Subcutaneous adipose tissue (tissue), 4 donors: ENCODE data around the gene NIPA2. TPM values are rescaled to one million over a fixed set of nuclear protein-coding genes. Genes with fewer than 3 reads are reported as not detected.

Source experiments
- total RNA-seq, 4 donors: library from RNA; depleted of rRNA; stranded (reverse); fragments of >200 nt; gene quantifications; one replicate each; pipeline ENCODE4 v1.1.0, GENCODE V29; 2016
- TF ChIP-seq, protein P1 (sequence below): fragments of 450-650 bp; IDR thresholded peaks from one replicate; pipeline ENCODE4 v1.5.1; 2016; ENCODE audit warnings: low read depth, mild to moderate bottlenecking, control low read depth, antibody characterized with exemption, moderate library complexity

The NIPA2 gene
- total RNA-seq: 10 to 100 TPM; 38.8 to 55.4 (median 40.5) TPM

DNA sequence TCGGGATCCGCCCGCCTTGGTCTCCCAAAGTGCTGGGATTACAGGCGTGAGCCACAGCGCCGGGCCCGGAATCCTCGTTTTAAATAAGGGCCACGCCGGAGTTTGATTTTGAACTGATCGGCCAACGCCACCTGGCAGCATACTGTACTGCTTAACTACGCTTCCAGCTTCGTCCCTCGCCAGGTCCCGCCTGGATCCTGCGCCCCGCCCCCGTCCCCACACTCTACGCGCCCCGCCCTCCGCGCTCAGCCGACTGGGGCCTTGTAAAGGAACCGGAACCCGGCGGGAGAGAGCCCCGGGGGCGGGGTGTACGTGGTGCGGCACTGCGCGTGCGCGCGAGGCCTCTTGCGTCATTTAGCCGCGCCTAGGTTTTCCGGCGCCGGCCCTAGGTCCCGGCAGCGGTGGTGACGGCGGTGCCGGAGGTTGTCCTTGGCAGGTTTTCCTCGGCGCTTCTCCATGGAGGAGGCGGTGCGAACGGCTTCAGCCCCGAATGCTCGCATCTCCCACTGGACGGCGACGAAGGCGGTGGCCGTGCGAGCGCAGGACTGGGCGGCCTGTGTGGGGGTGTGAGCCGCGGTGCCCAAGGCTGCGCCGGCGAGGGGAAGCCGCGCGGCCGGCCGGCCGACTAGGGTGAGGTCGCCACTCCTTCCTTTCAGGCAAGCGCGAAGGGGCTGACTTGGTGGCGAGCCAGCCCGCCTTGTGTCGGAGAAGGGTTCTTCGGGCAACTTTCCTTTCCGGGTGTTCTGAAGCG lies at the start of gene NIPA2:
Gene NIPA2, plus strand, starts transcription at position 375 of the 751 bp plus-strand sequence. CDS start 13,066 bp downstream, outside the sequence.
- TF ChIP-seq, protein P1, sequence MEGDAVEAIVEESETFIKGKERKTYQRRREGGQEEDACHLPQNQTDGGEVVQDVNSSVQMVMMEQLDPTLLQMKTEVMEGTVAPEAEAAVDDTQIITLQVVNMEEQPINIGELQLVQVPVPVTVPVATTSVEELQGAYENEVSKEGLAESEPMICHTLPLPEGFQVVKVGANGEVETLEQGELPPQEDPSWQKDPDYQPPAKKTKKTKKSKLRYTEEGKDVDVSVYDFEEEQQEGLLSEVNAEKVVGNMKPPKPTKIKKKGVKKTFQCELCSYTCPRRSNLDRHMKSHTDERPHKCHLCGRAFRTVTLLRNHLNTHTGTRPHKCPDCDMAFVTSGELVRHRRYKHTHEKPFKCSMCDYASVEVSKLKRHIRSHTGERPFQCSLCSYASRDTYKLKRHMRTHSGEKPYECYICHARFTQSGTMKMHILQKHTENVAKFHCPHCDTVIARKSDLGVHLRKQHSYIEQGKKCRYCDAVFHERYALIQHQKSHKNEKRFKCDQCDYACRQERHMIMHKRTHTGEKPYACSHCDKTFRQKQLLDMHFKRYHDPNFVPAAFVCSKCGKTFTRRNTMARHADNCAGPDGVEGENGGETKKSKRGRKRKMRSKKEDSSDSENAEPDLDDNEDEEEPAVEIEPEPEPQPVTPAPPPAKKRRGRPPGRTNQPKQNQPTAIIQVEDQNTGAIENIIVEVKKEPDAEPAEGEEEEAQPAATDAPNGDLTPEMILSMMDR: no peak

DNA sequence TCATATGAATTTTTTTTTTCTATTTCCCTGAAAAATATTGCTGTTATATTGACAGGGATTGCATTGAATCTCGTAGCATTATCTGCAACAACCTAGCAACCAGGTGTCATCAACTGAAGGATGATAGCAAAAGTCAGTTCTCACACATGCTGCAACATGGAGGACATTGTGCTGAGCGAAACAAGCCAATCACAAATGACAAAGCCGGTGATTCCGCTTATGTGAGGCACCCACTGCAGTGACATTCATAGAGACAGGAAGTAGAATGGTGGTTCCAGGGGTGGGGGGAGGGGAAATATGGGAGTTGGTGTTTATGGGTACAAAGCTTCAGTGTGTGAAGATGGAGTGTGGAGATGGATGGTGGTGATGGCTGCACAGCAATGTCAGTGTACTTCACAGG lies 44.4 kb upstream of the NIPA2 start:
- TF ChIP-seq, protein P1: no peak

DNA sequence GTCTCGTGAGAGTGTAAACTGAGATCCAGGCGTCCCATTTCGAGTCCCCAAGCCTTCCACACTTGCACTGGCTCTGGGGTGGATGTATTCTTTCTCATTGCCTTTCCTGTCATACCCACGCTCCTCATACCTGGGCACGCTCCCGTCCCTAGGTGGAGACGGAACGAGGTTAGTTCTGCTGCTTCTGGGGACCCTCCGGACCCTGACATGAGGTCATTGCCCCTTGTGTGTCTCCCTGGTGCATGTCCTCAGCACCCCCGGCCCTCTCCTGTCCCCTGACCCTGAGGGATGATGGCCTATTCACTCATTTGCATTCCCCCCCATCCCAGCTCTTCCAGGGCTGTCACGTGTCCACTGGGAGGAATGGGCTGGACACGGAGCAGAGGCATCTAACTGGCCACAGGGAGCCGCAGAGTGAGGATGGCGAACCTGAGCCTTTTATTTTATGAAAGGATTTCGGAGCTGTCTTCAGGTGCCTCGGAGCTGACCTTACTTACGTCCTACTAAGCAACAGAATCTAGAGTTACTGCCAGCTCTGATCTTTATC lies 43.8 kb upstream of the NIPA2 start:
- TF ChIP-seq, protein P1: no peak

DNA sequence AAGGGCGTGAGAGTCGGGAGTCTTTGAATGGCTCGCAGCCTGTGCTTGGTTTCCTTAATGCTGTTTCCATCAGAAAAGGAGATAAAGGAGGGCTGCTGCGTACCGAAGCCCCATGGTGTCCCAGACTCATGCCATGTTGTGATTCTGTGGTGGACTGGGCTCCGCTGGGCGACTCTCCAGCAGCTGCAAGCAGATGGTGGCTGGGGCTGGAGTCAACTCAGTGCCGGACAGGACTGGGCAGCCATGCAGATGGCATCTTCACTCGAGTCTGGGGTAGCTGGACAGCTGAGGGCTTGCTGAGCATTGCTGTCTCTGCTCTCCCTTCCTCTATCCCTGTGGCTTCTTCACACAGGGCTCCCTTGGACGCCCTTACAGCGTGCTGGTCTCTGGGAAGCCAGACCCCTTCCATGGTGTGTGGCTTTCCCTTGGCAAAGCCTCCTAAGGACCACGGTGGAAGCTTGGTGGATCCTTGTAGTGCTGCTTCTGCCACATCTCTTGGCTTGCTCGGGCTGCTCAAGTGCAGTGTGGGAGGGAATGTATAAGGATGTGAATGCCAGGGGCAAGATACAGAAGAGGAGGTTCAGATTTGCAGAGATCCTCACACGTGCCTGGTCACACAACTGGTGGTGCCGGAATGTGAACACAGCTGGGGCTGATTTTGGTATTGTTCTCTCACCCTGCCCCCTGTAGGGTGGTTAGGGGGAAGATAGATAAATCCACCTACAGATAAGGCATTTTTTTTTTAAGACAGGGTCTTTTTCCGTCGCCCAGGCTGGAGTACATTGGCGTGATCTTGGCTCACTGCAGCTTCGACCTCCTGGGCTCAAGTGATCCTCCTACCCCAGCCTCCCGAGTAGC lies 43.0 kb upstream of the NIPA2 start:
- TF ChIP-seq, protein P1: no peak

DNA sequence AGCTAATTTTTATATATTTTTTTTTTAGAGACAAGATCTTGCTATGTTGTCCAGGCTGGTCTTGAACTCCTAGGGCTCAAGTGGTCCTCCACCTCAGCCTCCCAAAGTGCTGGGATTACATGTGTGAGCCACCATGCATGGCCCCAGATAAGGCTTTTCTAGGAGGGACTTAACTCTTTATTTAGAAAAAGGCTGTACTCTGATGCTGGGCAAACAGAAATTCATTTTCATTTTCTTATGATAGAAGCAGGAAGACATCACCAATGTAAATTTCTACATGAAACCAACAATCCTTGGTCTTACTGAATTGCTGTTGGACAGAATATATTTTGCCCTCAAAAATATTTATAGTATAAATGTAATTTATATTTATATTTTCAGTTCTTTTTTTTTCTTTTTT lies 42.4 kb upstream of the NIPA2 start:
- TF ChIP-seq, protein P1: no peak

DNA sequence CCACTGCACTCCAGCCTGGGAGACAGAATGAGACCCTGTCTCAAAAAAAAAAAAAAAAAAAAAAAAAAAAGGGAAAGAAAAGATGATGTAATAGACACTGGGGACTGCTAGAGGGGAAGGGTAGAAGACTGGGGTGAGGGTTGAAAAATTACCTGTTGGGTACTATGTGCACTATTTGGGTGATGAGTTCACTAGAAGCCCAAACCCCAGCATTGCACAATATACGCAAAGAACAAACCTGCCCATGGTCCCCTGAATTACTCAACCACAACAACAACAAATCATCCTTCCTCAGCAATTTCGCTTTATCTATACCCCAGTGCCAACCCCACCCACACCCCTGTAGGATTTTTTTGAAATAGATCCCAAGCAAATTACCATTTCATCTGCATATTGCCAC lies 38.6 kb upstream of the NIPA2 start:
- TF ChIP-seq, protein P1: no peak

DNA sequence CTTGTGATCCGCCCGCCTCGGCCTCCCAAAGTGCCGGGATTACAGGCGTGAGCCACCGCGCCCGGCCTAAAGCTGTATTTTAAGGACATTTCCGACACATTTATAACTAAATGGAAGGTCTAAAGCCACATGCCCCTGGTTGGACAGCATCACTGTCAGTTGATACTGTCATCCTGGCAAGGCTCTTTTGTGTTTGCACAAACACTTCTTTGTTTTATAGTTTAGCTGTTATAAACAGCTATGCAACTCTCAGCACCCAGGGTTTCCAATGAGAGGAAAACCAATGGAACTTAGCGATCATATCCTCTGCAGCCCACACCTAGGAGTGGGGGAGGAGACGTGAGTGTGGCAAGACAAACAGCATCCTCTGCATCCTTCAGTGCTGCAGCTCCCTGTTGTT lies 32.3 kb upstream of the NIPA2 start:
- TF ChIP-seq, protein P1: no peak
